Dendritic cell treated with granulocyte-macrophage colony-stimulating factor and Interleukin-4, amounts not matched to agents 40 ng/mL and 50 ng/mL, for 4 days (primary cell): ENCODE results near the gene HSPA1A.
A peak's percentile ranks its signal among the peaks of the same experiment; 100 is the strongest.
"Not testable (repeated sequence)": the region's sequence is repeated elsewhere in the genome, so short reads cannot be mapped to it uniquely, and the experiment has no call there.

ENCODE experiments used
- H3K27ac Mint-ChIP-seq: one replicate; pipeline ENCODE4 v1.8.0; 2022; ENCODE audit warnings: mild to moderate bottlenecking, mixed read lengths
- H3K27me3 Mint-ChIP-seq: one replicate; pipeline ENCODE4 v1.8.0; 2022; ENCODE audit warnings: mild to moderate bottlenecking, mixed read lengths
- H3K36me3 Mint-ChIP-seq: one replicate; pipeline ENCODE4 v1.8.0; 2022; ENCODE audit warnings: low read depth, mixed read lengths
- H3K4me1 Mint-ChIP-seq: one replicate; pipeline ENCODE4 v1.8.0; 2022; ENCODE audit warnings: low read depth, mixed read lengths
- H3K4me3 Mint-ChIP-seq: one replicate; pipeline ENCODE4 v1.8.0; 2022; ENCODE audit warnings: mild to moderate bottlenecking, moderate library complexity, mixed read lengths
- H3K9me3 Mint-ChIP-seq: one replicate; pipeline ENCODE4 v1.8.0; 2022; ENCODE audit warnings: mixed read lengths
- intact Hi-C: fragments of 100-400 bp; cut with micrococcal nuclease; formaldehyde crosslinking; loops from one replicate; pipeline ENCODE4 v1.15.0; 2022

The HSPA1A gene

DNA sequence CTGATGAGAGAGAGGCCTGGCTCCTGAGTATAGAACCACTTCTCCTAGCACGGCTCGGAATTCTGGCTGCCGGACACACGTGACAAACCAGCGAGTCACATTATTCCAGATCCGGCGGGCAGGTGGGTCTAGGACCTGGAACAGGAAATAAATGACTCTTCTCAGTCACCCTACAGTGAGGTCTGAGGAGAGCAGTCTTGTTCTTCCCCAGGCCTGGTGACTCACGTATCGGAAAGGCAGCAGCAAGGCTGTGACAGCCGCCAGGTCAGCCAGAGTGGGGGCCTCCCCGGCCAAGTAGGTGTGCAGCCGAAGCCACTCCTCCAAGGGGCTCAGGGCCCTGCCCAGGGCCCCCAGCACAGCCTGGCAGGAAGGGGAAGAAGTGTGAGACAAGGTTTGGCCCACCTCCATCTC, 22.6 kb upstream of the HSPA1A start:
- Mint-ChIP-seq H3K9me3 (no peaks in the 10 kb centered on the region), H3K4me3 (no peak overlapping the region), H3K27me3 (no peaks in the 10 kb centered on the region), H3K27ac (peak overlapping the region; percentile 18), H3K36me3 (peaks cover 69% of the 10 kb centered on the region), H3K4me1 (peaks cover 56% of the 10 kb centered on the region)
- intact Hi-C loops = loop anchor here (5.0 kb wide), 1 partner anchor 40 kb away; no protein-coding TSS in a partner anchor

GRCh38 chr6:31793927-31794245, 21.5 kb upstream of the HSPA1A start:
- H3K4me3 Mint-ChIP-seq, H3K27me3 Mint-ChIP-seq, H3K9me3 Mint-ChIP-seq: not testable (repeated sequence)
- intact Hi-C loops = loop anchor here (2.0 to 5.0 kb wide), 2 partner anchors 21 to 38 kb away; partner anchors contain the start of genes HSPA1A and HSPA1L
- Mint-ChIP-seq H3K4me1 (peaks cover 56% of the 10 kb centered on the region), H3K27ac (peak overlapping the region; percentile 96), H3K36me3 (peaks cover 77% of the 10 kb centered on the region)

DNA sequence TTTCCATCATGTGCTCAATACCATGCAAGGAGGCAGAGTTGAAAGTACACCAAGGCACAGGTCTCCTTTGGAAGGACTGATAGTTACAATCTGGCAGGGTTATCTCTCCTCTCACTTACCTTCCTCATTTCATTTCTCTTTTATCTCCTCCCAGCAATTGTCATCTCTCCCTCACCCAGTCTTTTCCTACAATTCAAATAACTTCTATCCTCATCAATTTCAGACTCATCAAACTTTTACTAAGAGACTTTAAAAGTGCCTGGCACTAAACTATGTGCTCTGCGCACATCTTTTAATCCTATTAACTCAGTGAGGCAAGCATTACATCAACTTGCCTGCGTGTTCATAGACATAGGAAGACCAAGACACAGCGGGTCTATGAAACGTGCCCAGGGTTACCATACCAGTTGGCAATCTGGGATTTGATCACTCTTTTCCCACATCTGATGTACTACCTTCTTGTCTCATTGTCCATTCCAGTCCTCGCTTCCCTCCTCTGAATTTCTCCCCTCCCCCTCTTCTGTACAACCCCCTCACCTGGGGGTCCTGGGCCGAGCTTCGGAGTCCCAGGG, 21.0 kb upstream of the HSPA1A start:
- Mint-ChIP-seq H3K27me3 (no peaks in the 10 kb centered on the region), H3K9me3 (no peaks in the 10 kb centered on the region), H3K4me1 (peaks cover 51% of the 10 kb centered on the region), H3K4me3 (peak overlapping the region; percentile 95), H3K36me3 (peaks cover 76% of the 10 kb centered on the region), H3K27ac (peak overlapping the region; percentile 96)
- intact Hi-C loops = loop anchor here (2.0 to 5.0 kb wide), 2 partner anchors 20 to 38 kb away; partner anchors contain the start of genes HSPA1A and HSPA1L

DNA sequence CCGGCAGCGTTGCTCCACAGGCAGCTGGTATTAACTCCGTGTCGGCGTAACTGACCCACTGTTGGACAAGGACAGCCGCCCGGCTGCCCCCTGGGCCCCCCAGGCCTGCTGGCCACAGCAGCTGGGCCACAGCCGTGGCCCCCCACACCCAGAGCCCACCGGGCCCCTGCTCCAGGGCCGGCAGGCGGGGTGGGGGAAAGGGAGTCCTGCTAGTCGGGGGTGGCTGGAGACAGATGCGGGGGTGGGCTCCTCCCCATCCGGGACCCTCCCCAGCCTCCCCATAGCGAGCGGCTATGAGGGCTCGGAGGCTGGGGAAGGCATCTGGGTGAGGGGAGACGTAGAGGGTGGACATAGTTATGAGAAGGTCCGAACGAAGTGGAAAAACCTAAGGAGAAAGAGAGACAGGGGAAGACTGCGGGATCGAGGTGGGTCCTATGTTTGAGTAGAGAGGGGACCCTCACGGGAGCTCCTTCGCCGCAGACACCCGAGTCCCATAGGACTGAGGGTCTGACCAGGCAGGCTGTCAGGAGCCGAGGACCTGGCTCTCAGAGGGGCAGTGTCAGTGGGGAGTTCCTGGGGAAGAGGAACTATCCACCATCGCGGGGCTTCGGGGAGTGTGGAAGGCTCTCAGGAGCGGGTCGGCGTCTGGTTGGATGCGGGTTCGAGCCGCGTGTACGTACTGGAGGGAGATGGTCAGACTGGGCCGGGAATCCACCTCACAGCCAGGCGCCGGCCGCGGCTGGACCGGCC, 20.3 kb upstream of the HSPA1A start:
- peaks cover 69% of the 10 kb centered on the region for H3K36me3 Mint-ChIP-seq

GRCh38 chr6:31795616-31796298, 19.6 kb upstream of the HSPA1A start, which contains the start of gene VARS1:
VARS1 (minus strand) TSS chr6:31795752; CDS start chr6:31795217, 535 bp downstream.
- no peaks in the 10 kb centered on the region for H3K9me3 Mint-ChIP-seq
- intact Hi-C loops = loop anchor here (1.0 to 2.0 kb wide), 2 partner anchors 11 to 19 kb away; partner anchors contain the start of genes HSPA1A, HSPA1L and LSM2
- peaks cover 42% of the 10 kb centered on the region for H3K4me1 Mint-ChIP-seq
- peak within 1 kb of the TSS; percentile 95 for H3K4me3 Mint-ChIP-seq
- peaks cover 63% of the 10 kb centered on the region for H3K36me3 Mint-ChIP-seq
- H3K27ac Mint-ChIP-seq = peak within 1 kb of the TSS; percentile 96
- no peaks in the 10 kb centered on the region for H3K27me3 Mint-ChIP-seq

More for the DNA sequence above, 20.3 kb upstream of the HSPA1A start:
- Mint-ChIP-seq H3K27ac (peak overlapping the region; percentile 96), H3K9me3 (no peaks in the 10 kb centered on the region), H3K4me3 (peak overlapping the region; percentile 95), H3K27me3 (no peaks in the 10 kb centered on the region), H3K4me1 (peaks cover 47% of the 10 kb centered on the region)
- intact Hi-C loops = loop anchor here (2.0 to 5.0 kb wide), 2 partner anchors 20 to 37 kb away; partner anchors contain the start of genes HSPA1A and HSPA1L

- Mint-ChIP-seq H3K27ac (no peak overlapping the region), H3K36me3 (peaks cover 60% of the 10 kb centered on the region), H3K4me1 (peaks cover 31% of the 10 kb centered on the region), H3K9me3 (no peaks in the 10 kb centered on the region), H3K27me3 (no peaks in the 10 kb centered on the region), H3K4me3 (no peak overlapping the region)
- intact Hi-C loops = loop anchor here (1.0 kb wide), 1 partner anchor 9 kb away; the partner anchor contains the start of gene LSM2
These were observed 18.4 kb upstream of the HSPA1A start for GRCh38 chr6:31796993-31797385.

DNA sequence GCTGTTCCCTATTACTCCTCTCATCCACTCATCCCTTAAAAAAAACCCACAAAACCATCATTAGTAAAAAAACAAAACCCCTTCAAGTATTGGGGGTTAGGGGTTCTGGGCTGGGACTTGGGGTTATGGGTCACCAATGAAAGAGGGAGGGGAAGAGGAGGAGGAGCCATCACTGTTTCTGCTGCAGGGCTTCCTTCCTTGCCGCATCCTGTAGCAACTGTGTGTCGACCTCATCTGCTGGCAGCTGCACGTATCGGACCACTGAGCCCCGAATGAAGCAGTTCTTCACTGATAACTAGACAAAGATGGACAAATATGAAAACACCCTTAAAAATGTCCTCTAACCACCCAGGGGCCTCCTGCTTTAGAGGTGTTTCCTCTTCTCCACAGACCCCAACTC, 17.8 kb upstream of the HSPA1A start:
- intact Hi-C loops = no loop called here
- H3K4me1 Mint-ChIP-seq = peaks cover 27% of the 10 kb centered on the region
- no peak overlapping the region for H3K27ac Mint-ChIP-seq
- H3K27me3 Mint-ChIP-seq = no peaks in the 10 kb centered on the region
- no peaks in the 10 kb centered on the region for H3K9me3 Mint-ChIP-seq
- no peak overlapping the region for H3K4me3 Mint-ChIP-seq
- peaks cover 60% of the 10 kb centered on the region for H3K36me3 Mint-ChIP-seq

GRCh38 chr6:31799781-31800180, 15.6 kb upstream of the HSPA1A start:
- no peaks in the 10 kb centered on the region for H3K9me3 Mint-ChIP-seq
- peaks cover 16% of the 10 kb centered on the region for H3K4me1 Mint-ChIP-seq
- intact Hi-C loops = no loop called here
- no peak overlapping the region for H3K4me3 Mint-ChIP-seq
- H3K27me3 Mint-ChIP-seq = no peaks in the 10 kb centered on the region
- no peak overlapping the region for H3K27ac Mint-ChIP-seq
- H3K36me3 Mint-ChIP-seq = peaks cover 53% of the 10 kb centered on the region

- Mint-ChIP-seq H3K4me1 (peaks cover 19% of the 10 kb centered on the region), H3K36me3 (peaks cover 47% of the 10 kb centered on the region)
- H3K27me3 Mint-ChIP-seq, H3K27ac Mint-ChIP-seq, H3K4me3 Mint-ChIP-seq, intact Hi-C loops, H3K9me3 Mint-ChIP-seq: not testable (repeated sequence)
These were observed 14.1 kb upstream of the HSPA1A start for GRCh38 chr6:31801031-31801927.

GRCh38 chr6:31805939-31806469, 9.3 kb upstream of the HSPA1A start:
- no peaks in the 10 kb centered on the region for H3K9me3 Mint-ChIP-seq
- H3K27me3 Mint-ChIP-seq = no peaks in the 10 kb centered on the region
- peak overlapping the region; percentile 79 for H3K4me3 Mint-ChIP-seq
- peak overlapping the region; percentile 93 for H3K27ac Mint-ChIP-seq
- H3K36me3 Mint-ChIP-seq = peaks cover 32% of the 10 kb centered on the region
- peaks cover 28% of the 10 kb centered on the region for H3K4me1 Mint-ChIP-seq
- intact Hi-C loops = loop anchor here (1.0 kb wide), 1 partner anchor 10 kb away; no protein-coding TSS in a partner anchor

GRCh38 chr6:31806470-31807272, 8.7 kb upstream of the HSPA1A start, which contains the start of gene LSM2:
LSM2 (minus strand) TSS chr6:31806966; CDS start chr6:31806757, 209 bp downstream.
- H3K27ac Mint-ChIP-seq = peak within 1 kb of the TSS; percentile 93
- H3K4me1 Mint-ChIP-seq = peaks cover 28% of the 10 kb centered on the region
- H3K36me3 Mint-ChIP-seq = peaks cover 26% of the 10 kb centered on the region
- no peaks in the 10 kb centered on the region for H3K27me3 Mint-ChIP-seq
- intact Hi-C loops = loop anchor here (1.0 kb wide), 1 partner anchor 10 kb away; no protein-coding TSS in a partner anchor
- H3K9me3 Mint-ChIP-seq = no peaks in the 10 kb centered on the region
- H3K4me3 Mint-ChIP-seq = peak within 1 kb of the TSS; percentile 79

DNA sequence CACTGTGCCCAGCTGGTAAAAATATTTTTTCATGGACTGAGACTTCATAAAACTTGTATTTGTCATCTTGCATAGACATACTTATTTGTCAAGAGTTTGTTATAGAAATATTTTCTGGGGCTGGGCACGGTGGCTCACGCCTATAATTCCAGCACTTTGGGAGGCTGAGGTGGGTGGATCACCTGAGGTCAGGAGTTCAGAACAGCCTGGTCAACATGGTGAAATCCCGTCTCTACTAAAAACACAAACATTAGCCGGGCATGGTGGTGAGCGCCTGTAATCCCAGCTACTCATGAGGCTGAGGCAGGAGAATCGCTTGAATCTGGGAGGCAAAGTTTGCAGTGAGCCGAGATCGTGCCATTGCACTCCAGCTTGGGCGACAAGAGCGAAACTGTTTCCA, 6.7 kb upstream of the HSPA1A start:
- H3K4me1 Mint-ChIP-seq = peaks cover 31% of the 10 kb centered on the region
- H3K4me3 Mint-ChIP-seq, H3K27ac Mint-ChIP-seq, intact Hi-C loops, H3K27me3 Mint-ChIP-seq, H3K36me3 Mint-ChIP-seq, H3K9me3 Mint-ChIP-seq: not testable (repeated sequence)
